Esophagus (tissue), 2 donors: ENCODE results near the gene TAAR1. TPM values are rescaled to one million over a fixed set of nuclear protein-coding genes. Genes with fewer than 3 reads are reported as not detected.
"Not testable (repeated sequence)": the region's sequence is repeated elsewhere in the genome, so short reads cannot be mapped to it uniquely, and the experiment has no call there.

Source experiments
- H3K27ac ChIP-seq, 2 donors: one replicate each; pipeline ENCODE4 v1.5.1; 2013; ENCODE audit warnings: low read depth in 2 of 2, mild to moderate bottlenecking in 2 of 2, inconsistent platforms in 1 of 2, low read length in 1 of 2, moderate library complexity in 1 of 2
- H3K27me3 ChIP-seq, 2 donors: one replicate each; pipeline ENCODE4 v1.6.1; 2013; ENCODE audit warnings: low read length in 2 of 2, control low read depth in 1 of 2, mild to moderate bottlenecking in 1 of 2; ENCODE audit not compliant: insufficient read depth in 2 of 2, control insufficient read depth in 1 of 2
- H3K36me3 ChIP-seq, 2 donors: one replicate each; pipeline ENCODE4 v1.6.1; 2013; ENCODE audit warnings: low read length in 1 of 2; ENCODE audit not compliant: control insufficient read depth in 2 of 2, insufficient read depth in 2 of 2
- H3K4me1 ChIP-seq, 2 donors: one replicate each; pipeline ENCODE4 v1.6.1; 2013; ENCODE audit warnings: low read length in 1 of 2; ENCODE audit not compliant: control insufficient read depth in 2 of 2, insufficient read depth in 2 of 2
- H3K4me3 ChIP-seq, 2 donors: one replicate each; pipeline ENCODE4 v1.5.1; 2013; ENCODE audit warnings: low read length in 2 of 2, mild to moderate bottlenecking in 2 of 2, low read depth in 1 of 2, moderate library complexity in 1 of 2
- H3K9me3 ChIP-seq, 2 donors: one replicate each; pipeline ENCODE4 v1.6.1; 2013; ENCODE audit warnings: mild to moderate bottlenecking in 2 of 2, low read depth in 1 of 2, low read length in 1 of 2, moderate library complexity in 1 of 2; ENCODE audit not compliant: control insufficient read depth in 2 of 2, insufficient read depth in 1 of 2
- WGBS, 2 donors: extraction: QIAGEN DNeasy Blood & Tissue Kit; methylation state at CpG; one replicate each; pipeline ENCODE4 v1.1.7; 2013; 5-methylcytosine and 5-hydroxymethylcytosine counted together
- polyA plus RNA-seq, 2 donors: library from polyadenylated mRNA; stranded (reverse); fragments of 200-250 nt; gene quantifications; one replicate each; pipeline ENCODE4 v1.2.3, GENCODE V29; 2013
- donor health status: healthy with polysubstance abuse.
- donor health status: Bipolar disorder and iron deficiency.

TAAR1 gene
- polyA plus RNA-seq, 2 donors: not detected

- H3K4me1 ChIP-seq: no peaks in the 10 kb centered on the region
- H3K36me3 ChIP-seq: no peaks in the 10 kb centered on the region
- H3K27me3 ChIP-seq: no peaks in the 10 kb centered on the region
- no peak overlapping the region for H3K4me3 ChIP-seq
- no peaks in the 10 kb centered on the region for H3K9me3 ChIP-seq
- no peak overlapping the region for H3K27ac ChIP-seq
- WGBS, 2 donors: 95 to 96% methylated on average over 3 of the region's 3 CpGs
These were observed 27.5 kb upstream of the TAAR1 start for GRCh38 chr6:132686531-132686930.

DNA sequence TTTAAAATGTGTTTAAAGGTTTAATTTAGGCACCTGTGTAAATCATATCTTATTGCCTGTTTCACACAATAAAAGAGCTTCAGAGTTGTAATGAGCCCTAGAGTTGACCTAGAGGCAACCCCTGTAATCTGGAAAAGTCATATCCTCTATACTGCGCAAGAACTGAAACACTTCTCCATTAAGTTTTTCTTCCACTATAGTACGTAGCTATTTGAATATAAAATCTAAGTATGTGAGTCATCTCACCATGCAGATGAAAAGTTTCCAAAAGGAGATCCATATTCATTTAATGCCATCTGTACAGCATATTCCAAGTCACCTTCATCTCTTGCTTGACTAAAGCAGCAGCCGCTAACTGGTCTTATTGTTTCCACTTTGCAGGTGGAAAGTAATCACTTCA is 26.0 kb upstream of the TAAR1 start:
- Histone ChIP-seq H3K9me3 (no peaks in the 10 kb centered on the region), H3K4me1 (no peaks in the 10 kb centered on the region), H3K27me3 (no peaks in the 10 kb centered on the region), H3K4me3 (no peak overlapping the region), H3K27ac (no peak overlapping the region), H3K36me3 (no peaks in the 10 kb centered on the region)
- 76% methylated on average over 3 of the region's 3 CpGs for WGBS, 2 donors

DNA sequence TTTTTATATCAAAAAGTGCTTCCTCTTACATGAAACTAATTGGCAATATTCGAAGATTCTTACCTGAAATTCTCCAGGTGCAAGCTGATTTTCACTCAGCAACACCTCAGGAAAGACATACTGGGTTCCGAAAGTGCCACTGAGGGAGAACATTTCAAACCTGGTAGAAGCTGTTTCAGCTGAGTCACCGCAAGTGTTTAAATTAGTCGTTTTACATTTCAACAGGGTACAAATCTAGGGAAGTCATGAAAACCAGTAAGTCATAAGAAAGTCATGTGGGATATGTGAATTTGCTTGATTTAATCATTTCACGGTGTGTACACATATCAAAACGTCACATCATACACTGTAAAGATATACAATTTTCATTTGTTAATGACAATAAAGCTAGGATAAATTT is 25.3 kb upstream of the TAAR1 start:
- Histone ChIP-seq H3K4me3 (no peak overlapping the region), H3K36me3 (no peaks in the 10 kb centered on the region), H3K4me1 (no peaks in the 10 kb centered on the region), H3K27me3 (no peaks in the 10 kb centered on the region), H3K27ac (no peak overlapping the region), H3K9me3 (no peaks in the 10 kb centered on the region)
- WGBS, 2 donors: 84 to 87% methylated on average over 6 of the region's 6 CpGs

- Histone ChIP-seq H3K4me1 (no peaks in the 10 kb centered on the region), H3K9me3 (no peaks in the 10 kb centered on the region), H3K36me3 (no peaks in the 10 kb centered on the region), H3K4me3 (no peak overlapping the region), H3K27me3 (no peaks in the 10 kb centered on the region), H3K27ac (no peak overlapping the region)
- WGBS, 2 donors: 73 to 74% methylated on average over 6 of the region's 6 CpGs
These were observed 24.6 kb upstream of the TAAR1 start for GRCh38 chr6:132683543-132683942.

DNA sequence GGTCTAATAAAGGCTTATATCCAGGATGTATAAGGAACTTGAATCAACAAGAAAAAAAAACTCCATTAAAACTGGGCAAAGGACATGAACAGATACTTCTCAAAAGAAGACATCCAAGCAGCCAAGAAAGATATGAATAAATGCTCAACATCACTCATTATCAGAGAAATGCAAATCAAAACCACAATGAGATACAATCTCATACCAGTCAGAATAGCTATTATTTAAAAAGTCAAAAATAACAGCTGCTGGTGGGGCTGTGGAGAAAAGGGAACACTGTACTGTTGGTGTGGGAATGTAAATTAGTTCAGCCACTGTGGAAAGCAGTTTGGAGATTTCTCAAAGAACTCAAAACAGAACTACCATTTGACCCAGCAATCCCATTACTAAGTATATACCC is 20.1 kb upstream of the TAAR1 start:
- not testable (repeated sequence) for H3K27ac ChIP-seq, H3K36me3 ChIP-seq, H3K4me1 ChIP-seq, H3K4me3 ChIP-seq, H3K9me3 ChIP-seq, H3K27me3 ChIP-seq

GRCh38 chr6:132675749-132676148 is 16.8 kb upstream of the TAAR1 start:
- no peaks in the 10 kb centered on the region for H3K9me3 ChIP-seq
- no peak overlapping the region for H3K27ac ChIP-seq
- no peaks in the 10 kb centered on the region for H3K27me3 ChIP-seq
- no peaks in the 10 kb centered on the region for H3K36me3 ChIP-seq
- H3K4me3 ChIP-seq: no peak overlapping the region
- no peaks in the 10 kb centered on the region for H3K4me1 ChIP-seq

- H3K9me3 ChIP-seq: no peaks in the 10 kb centered on the region
- H3K36me3 ChIP-seq: no peaks in the 10 kb centered on the region
- H3K4me3 ChIP-seq: no peak overlapping the region
- no peaks in the 10 kb centered on the region for H3K4me1 ChIP-seq
- no peak overlapping the region for H3K27ac ChIP-seq
- 70 to 77% methylated on average over 3 of the region's 3 CpGs for WGBS, 2 donors
- no peaks in the 10 kb centered on the region for H3K27me3 ChIP-seq
These were observed 16.0 kb upstream of the TAAR1 start for GRCh38 chr6:132675002-132675401.

GRCh38 chr6:132673376-132674094 is 14.6 kb upstream of the TAAR1 start:
- H3K4me3 ChIP-seq: no peak overlapping the region
- no peaks in the 10 kb centered on the region for H3K4me1 ChIP-seq
- WGBS, 2 donors: 76 to 88% methylated on average over 10 of the region's 10 CpGs
- no peaks in the 10 kb centered on the region for H3K9me3 ChIP-seq
- H3K27me3 ChIP-seq: no peaks in the 10 kb centered on the region
- H3K36me3 ChIP-seq: no peaks in the 10 kb centered on the region
- no peak overlapping the region for H3K27ac ChIP-seq

DNA sequence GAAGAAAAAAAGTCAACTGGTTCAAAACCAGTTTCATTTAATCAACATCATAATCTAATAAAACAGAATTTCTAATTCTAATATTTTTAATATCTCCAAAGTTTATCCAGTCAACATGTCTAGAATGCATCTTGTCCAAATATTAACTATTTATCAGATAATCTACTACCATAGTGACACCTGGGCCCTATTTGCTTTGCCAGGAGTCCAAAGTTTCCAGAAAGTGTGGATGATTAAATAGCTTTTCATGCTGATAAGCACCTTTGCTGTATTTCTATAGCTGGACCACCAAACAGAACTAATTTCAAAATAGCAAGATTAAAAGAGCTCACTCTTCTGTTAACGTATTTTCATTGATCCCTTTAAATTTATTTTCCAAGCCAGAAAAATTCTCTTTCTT is 12.3 kb upstream of the TAAR1 start:
- Histone ChIP-seq H3K4me3 (no peak overlapping the region), H3K27ac (no peak overlapping the region), H3K4me1 (no peaks in the 10 kb centered on the region), H3K9me3 (no peaks in the 10 kb centered on the region), H3K36me3 (no peaks in the 10 kb centered on the region), H3K27me3 (no peaks in the 10 kb centered on the region)
- 64 to 84% methylated on average over 1 of the region's 1 CpG for WGBS, 2 donors

- 3 to 7% methylated on average over 4 of the region's 4 CpGs for WGBS, 2 donors
- H3K4me3 ChIP-seq: no peak overlapping the region
- no peaks in the 10 kb centered on the region for H3K4me1 ChIP-seq
- no peaks in the 10 kb centered on the region for H3K9me3 ChIP-seq
- H3K27me3 ChIP-seq: no peaks in the 10 kb centered on the region
- H3K36me3 ChIP-seq: no peaks in the 10 kb centered on the region
- no peak overlapping the region for H3K27ac ChIP-seq
These were observed 10.8 kb upstream of the TAAR1 start for GRCh38 chr6:132669690-132670291.
